ENCODE data around the gene WSCD1.
A peak's percentile ranks its signal among the peaks of the same experiment; 100 is the strongest.

Gene WSCD1

DNA sequence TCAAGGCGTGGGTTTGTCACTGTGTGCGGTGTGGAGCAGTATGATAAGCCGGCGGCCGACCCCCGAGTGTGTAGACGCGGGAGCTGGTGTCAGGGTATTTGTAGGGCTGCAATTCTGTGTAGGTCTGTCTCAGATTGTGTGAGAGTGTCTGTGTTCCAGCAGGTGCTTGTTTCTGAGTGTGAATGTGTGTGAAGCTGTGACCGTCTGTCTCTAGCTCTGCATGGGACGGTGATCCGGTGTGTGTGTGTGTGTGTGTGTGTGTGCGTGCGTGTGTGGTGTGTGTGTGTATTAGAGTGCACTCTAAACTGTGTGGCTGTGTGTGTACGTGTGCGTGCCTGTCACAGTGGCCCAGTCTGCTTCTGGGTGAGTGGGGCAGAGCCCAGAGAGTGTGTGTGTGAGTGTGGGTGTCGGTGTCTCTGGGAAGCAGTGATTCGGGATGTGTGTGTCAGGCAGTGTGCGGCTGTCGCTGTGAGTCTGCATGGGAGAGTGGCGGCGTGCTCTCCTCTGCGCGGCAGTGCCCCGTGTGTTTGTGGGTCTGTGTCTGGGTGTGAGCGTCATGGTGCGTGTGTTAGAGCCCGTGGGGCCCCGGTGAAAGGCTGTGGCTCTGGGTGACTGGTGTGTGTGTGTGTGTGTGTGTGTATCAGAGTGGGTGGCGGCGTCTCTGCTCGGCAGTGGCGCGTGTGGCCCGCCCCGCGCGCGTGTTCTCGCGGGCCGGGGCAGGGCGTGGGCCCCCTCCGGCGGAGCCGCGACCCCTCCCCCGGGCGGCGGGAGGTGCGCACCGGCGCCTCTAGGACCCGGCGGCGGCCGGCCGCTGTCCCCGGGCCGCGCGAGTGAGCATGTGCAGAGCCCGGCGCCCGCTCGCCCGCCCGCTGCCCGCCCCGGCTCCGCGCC is at the start of gene WSCD1:
Gene WSCD1 (plus strand): TSS at position 841 of the 891 bp plus-strand sequence. CDS start 10,280 bp downstream, outside the sequence.
- Mint-ChIP-seq H3K27me3 (peaks cover 46% of the 10 kb centered on the region), H3K9me3 (ENCODE audit: low read depth) (no peaks in the 10 kb centered on the region), H3K4me1 (ENCODE audit: low read depth) (peaks cover 16% of the 10 kb centered on the region), H3K36me3 (no peaks in the 10 kb centered on the region), H3K27ac (no peak within 1 kb of the TSS), H3K4me3 (peak within 1 kb of the TSS; percentile 89)

DNA sequence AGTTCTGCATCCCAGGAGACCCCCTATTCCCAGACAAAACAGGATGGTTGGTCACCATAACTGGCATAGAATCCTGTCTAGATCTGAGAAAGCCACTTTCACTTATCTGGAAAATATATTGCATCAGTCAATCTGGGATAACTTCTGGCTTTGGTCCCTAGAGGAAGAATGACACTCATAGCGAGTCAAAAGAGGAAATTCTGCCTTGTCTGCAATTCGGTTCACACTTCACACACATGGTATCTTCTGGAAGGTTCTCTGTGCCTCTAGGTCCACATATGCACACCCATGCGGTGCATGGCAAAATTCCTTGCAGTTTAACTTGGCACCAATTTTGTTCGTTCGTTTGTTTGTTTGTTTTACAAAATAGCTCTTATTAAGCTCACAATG is 49.2 kb upstream of the WSCD1 start:
- no peaks in the 10 kb centered on the region for H3K36me3 Mint-ChIP-seq
- no peak overlapping the region for H3K27ac Mint-ChIP-seq
- no peaks in the 10 kb centered on the region for H3K9me3 Mint-ChIP-seq (ENCODE audit: low read depth)
- peaks cover 5% of the 10 kb centered on the region for H3K4me1 Mint-ChIP-seq (ENCODE audit: low read depth)
- no peak overlapping the region for H3K4me3 Mint-ChIP-seq
- H3K27me3 Mint-ChIP-seq = peaks cover 10% of the 10 kb centered on the region

DNA sequence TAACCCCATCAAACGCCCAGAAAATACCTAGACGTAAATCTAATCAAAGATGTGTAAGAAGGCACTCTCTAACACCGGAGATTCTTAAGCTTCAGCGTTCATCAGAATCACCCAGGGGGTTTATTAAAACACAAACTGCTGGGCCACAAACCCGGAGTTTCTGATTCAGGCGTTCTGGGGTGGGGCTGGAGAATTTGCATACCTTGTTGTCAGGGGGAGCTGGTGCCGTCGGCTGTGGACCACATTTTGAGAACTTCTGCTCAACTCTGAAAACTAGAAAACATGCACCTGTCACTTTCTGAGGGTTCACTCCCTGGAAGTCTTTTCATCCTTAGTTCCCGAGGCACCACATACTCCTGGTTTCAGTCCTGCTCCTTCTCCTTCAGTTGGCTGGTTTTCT is 48.6 kb upstream of the WSCD1 start:
- peaks cover 5% of the 10 kb centered on the region for H3K4me1 Mint-ChIP-seq (ENCODE audit: low read depth)
- no peak overlapping the region for H3K27ac Mint-ChIP-seq
- no peaks in the 10 kb centered on the region for H3K9me3 Mint-ChIP-seq (ENCODE audit: low read depth)
- H3K27me3 Mint-ChIP-seq = peaks cover 10% of the 10 kb centered on the region
- H3K4me3 Mint-ChIP-seq = no peak overlapping the region
- H3K36me3 Mint-ChIP-seq = no peaks in the 10 kb centered on the region

DNA sequence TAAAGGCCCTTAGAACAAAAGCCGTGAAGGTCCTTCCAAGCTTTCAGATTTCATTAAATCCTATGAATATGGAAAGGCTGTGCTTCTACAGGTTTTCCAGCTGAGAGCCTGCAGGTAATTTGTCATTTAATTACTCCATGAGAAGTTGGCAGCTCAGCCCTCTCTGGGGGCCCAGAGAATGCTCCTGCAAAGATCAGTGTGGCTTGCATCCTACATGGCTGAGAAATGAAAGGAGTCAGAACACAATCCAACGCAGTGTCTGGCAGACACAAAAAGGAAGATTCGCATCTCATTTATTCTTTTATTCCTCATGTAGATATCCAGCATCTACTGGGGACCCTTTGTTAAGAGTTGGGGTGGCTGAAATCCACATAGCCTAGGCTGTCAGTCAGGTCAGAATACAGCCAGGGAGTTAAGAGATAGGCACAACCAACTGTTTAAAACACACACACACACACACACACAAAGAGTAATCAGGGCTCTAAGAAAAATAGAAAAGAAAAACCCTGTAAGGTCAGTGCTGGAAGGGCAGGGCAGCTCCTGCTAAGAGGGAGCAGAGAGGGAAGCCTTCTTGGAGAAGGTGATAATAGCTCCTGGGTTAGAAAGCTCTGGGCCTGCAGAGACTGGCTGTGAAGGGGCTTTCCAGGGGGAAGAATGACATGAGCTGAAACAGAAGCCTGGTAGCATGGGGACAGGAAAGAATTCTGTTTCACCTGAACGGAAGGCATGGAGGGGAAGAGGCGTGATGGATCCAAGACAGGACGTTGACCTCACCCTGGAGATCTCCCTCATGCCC is 46.9 kb upstream of the WSCD1 start:
- Mint-ChIP-seq H3K27ac (no peak overlapping the region), H3K9me3 (ENCODE audit: low read depth) (no peaks in the 10 kb centered on the region), H3K4me3 (no peak overlapping the region), H3K36me3 (no peaks in the 10 kb centered on the region), H3K4me1 (ENCODE audit: low read depth) (peaks cover 5% of the 10 kb centered on the region), H3K27me3 (peaks cover 7% of the 10 kb centered on the region)

DNA sequence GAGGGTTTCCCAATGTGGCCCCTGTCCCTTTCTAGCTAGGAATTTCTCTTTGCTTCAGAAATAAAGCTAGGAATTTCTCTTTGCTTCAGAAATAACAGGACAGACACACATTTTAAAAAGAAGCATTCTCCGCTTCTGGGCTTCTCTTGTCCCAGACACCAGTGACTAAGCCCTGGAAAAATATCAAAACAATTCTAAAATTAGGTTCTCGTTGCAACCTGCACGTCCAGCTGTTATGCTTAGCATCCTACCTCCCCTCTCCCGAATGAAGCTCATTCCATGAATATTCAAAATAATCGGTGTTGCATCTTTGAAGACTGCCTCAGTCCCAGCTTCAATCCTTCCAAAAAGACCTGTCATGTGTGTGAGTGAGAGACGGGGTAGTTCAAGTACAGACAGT is 45.6 kb upstream of the WSCD1 start:
- Mint-ChIP-seq H3K27me3 (peaks cover 4% of the 10 kb centered on the region), H3K9me3 (ENCODE audit: low read depth) (no peaks in the 10 kb centered on the region), H3K27ac (no peak overlapping the region), H3K4me1 (ENCODE audit: low read depth) (peaks cover 5% of the 10 kb centered on the region), H3K4me3 (no peak overlapping the region), H3K36me3 (no peaks in the 10 kb centered on the region)

DNA sequence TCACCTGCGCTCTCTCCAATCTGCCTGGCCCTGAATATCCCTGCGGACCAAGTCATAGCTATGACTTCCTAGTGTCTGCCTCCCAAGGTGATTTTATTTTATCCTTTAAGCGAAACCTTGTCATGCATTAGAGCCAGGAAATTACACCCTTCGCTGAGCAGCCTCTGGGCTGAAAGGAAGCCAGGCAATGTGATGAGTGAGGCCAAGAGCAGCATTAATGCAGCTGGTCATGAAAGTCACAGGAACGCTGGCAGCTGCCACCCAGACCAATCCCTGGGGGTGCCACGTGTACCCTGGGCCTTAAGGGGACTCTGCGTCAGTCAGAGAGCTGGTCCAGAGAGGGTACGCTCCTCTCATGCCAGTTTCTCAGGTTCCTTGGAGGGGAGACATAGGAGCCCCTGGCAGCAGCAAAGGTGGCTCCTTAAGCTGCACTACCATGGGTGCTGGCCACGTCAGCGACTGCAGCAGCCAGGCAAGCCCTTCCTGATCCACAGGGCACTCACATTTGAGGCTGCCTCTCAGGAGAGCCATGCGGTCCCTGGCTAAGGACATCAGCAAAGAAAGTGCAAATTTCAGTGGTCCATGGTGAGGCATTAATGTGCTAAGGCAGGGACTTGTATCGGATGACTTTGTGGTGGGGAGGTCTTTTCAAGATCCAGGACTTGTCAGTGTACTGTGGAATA is 42.7 kb upstream of the WSCD1 start:
- no peak overlapping the region for H3K27ac Mint-ChIP-seq
- no peak overlapping the region for H3K4me3 Mint-ChIP-seq
- peaks cover 5% of the 10 kb centered on the region for H3K27me3 Mint-ChIP-seq
- no peaks in the 10 kb centered on the region for H3K4me1 Mint-ChIP-seq (ENCODE audit: low read depth)
- H3K9me3 Mint-ChIP-seq (ENCODE audit: low read depth) = no peaks in the 10 kb centered on the region
- H3K36me3 Mint-ChIP-seq = no peaks in the 10 kb centered on the region

DNA sequence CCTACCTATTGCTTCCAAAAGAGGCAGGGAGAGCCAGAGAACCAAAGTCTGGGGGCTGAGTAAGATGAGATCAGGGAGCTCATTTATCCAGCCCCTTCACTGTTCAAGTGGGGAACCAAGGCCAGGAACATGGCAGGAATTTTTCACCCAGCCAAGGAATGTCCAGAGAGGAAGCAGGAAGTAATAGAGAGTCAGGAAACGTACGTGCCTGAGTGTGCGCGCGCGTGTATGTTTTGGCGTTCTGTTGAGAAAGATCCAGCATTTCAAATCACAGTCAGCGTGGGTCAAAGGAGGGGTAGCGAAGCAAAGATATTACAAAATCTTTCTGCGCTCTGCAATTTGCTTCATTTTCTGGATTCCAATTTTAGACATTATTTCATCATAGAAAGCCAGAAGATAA is 41.9 kb upstream of the WSCD1 start:
- H3K9me3 Mint-ChIP-seq (ENCODE audit: low read depth) = no peaks in the 10 kb centered on the region
- no peak overlapping the region for H3K27ac Mint-ChIP-seq
- no peaks in the 10 kb centered on the region for H3K36me3 Mint-ChIP-seq
- no peak overlapping the region for H3K4me3 Mint-ChIP-seq
- peaks cover 5% of the 10 kb centered on the region for H3K27me3 Mint-ChIP-seq
- no peaks in the 10 kb centered on the region for H3K4me1 Mint-ChIP-seq (ENCODE audit: low read depth)

DNA sequence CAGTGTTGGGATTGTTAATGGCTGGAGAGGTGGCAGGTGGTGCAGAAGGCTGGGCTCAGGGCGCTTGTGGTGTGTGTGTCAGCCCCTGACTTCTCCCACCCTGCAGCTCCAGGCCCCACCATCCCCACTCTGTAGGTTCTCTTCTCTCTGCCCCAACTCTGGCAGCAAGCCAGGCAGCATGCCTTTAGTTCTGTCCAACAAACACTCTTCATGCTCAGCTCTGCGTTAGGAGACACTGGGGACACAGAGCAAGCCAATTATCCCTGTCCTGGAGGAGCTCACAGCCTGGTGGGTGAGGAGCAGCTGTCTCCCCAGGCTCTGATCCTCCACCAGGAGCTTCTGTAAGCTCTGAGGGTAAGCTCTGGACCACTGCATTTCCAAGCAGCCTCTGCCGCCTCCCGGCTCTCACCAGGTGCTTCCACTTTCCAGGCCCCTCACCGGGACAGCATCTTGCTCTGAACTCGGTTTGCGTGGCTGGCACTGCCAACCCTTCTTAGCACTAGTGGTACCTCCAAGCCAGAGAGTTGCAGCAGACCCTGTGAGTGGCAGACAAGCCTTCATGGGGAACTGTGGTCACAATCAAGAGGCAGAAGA is 34.3 kb upstream of the WSCD1 start:
- peaks cover 5% of the 10 kb centered on the region for H3K27me3 Mint-ChIP-seq
- H3K4me1 Mint-ChIP-seq (ENCODE audit: low read depth) = no peaks in the 10 kb centered on the region
- no peaks in the 10 kb centered on the region for H3K36me3 Mint-ChIP-seq
- no peak overlapping the region for H3K4me3 Mint-ChIP-seq
- H3K9me3 Mint-ChIP-seq (ENCODE audit: low read depth) = no peaks in the 10 kb centered on the region
- no peak overlapping the region for H3K27ac Mint-ChIP-seq

DNA sequence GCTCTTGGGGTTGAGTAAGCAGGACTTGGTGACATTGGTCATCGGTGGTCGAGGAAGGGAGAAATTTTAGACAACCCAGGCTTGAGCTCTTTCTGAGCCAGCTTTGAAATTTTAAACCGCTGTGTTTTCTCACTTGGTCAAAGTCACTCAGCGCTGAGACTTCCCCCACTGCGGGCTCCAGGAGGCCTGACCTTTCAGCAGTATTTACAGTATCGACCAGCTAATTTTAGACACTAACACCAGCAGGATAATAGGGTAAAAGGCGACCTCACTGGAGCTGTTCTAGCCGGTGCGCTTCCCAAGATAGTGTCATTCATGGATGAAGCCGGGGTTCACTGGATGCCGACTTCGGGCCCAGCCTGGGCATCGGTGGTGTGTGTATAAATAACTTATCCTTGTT is 29.7 kb upstream of the WSCD1 start:
- H3K9me3 Mint-ChIP-seq (ENCODE audit: low read depth) = no peaks in the 10 kb centered on the region
- no peak overlapping the region for H3K4me3 Mint-ChIP-seq
- no peaks in the 10 kb centered on the region for H3K4me1 Mint-ChIP-seq (ENCODE audit: low read depth)
- H3K27ac Mint-ChIP-seq = no peak overlapping the region
- no peaks in the 10 kb centered on the region for H3K36me3 Mint-ChIP-seq
- H3K27me3 Mint-ChIP-seq = peaks cover 3% of the 10 kb centered on the region

DNA sequence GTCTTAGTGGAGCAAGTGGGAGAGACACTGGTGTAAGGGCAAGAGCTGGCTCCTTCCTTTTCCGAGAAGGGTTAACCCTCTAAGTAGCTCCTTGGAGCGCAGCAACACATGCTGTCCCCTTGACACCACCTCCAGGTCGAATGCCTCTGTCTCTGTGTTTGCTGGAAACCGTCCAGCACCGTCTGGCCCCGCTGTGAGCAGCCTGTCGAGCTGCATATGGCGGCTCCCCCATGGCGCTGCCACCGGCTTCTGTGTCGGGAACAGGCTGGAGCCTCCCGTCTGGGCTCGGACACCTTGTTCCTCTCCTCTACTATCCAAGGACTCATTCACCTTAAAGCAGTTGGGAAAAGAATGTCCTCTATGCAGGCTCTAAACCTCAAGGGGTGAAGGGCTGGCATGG is 28.9 kb upstream of the WSCD1 start:
- Mint-ChIP-seq H3K36me3 (no peaks in the 10 kb centered on the region), H3K27ac (no peak overlapping the region), H3K27me3 (peaks cover 3% of the 10 kb centered on the region)

DNA sequence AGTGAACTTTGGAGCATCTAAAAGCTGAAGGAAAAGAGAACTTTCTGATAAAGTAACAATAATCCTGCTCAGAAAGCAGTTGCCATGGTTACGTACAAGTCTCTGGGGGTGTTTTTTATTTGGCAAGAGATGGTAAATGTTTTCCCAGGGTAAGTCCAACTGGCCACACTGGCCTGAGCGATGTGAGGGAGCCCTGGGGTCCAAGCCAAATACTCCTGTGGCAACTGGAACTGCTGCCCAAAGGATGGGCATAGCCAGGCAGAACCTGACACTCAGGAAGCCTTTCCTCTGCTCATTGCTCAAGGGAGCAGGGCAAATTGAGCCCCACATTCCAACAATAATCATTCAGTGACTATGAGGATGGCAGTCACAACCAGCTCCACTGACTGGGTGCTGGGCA is 26.8 kb upstream of the WSCD1 start:
- Mint-ChIP-seq H3K36me3 (no peaks in the 10 kb centered on the region), H3K27me3 (peaks cover 3% of the 10 kb centered on the region), H3K27ac (no peak overlapping the region), H3K4me1 (ENCODE audit: low read depth) (no peaks in the 10 kb centered on the region), H3K9me3 (ENCODE audit: low read depth) (no peaks in the 10 kb centered on the region), H3K4me3 (no peak overlapping the region)

More for the DNA sequence above, 28.9 kb upstream of the WSCD1 start:
- no peak overlapping the region for H3K4me3 Mint-ChIP-seq
- H3K9me3 Mint-ChIP-seq (ENCODE audit: low read depth) = no peaks in the 10 kb centered on the region
- no peaks in the 10 kb centered on the region for H3K4me1 Mint-ChIP-seq (ENCODE audit: low read depth)

DNA sequence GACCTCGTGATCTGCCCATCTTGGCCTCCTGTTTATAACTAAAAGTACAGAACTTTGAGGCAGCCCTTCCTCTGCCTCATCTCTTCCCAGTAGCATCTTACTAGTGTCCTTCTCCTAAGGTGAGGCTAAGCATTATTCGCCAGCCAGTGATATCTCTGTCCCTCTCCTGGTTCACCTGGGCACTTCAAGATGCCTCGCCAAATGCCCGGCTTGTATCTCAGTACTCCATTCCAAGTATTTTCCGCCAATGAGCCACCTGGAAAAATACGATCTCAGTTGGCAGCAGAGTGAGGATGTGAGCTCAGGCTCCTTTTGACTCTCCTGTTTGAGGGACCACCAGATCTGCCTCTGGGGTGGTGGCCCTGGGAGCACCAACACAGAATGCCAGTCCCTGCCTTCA is 25.9 kb upstream of the WSCD1 start:
- H3K27me3 Mint-ChIP-seq = peaks cover 3% of the 10 kb centered on the region
- H3K4me3 Mint-ChIP-seq = no peak overlapping the region
- H3K4me1 Mint-ChIP-seq (ENCODE audit: low read depth) = no peaks in the 10 kb centered on the region
- no peak overlapping the region for H3K27ac Mint-ChIP-seq
- H3K36me3 Mint-ChIP-seq = no peaks in the 10 kb centered on the region
- no peaks in the 10 kb centered on the region for H3K9me3 Mint-ChIP-seq (ENCODE audit: low read depth)

DNA sequence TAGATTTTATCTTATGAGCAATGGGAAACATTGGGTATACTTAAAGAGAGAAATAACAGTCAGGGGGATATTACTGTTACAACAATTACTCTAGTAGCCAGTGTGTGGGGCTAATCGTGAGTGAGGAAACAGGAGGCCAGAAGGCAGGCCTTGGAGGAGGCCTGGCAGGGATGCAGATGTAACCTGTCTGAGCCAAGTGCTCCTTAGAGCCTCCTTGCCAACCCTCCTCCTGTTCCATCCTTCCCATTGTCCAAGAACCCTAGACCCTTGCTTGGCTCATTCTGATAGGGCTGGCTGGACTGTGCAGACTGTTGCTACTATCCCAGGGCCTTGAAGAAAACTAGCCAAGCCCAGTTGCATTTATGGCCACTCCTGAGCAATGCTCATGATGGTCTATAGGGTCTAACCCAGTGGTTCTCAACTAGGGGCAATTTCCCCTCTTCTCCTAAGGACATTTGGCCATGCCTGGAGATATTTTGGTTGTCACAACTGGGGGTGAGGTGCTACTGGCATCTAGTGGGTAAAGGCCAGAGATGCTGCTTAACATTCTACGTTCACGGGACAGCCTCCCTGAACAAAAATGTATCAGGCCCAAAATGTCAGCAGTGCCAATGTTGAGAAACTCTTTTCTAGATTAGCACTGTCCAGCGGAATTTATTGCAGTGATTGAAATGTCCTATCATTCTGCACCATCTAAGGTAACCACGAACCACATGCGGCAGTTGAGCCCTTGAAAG is 24.4 kb upstream of the WSCD1 start:
- no peak overlapping the region for H3K27ac Mint-ChIP-seq
- no peaks in the 10 kb centered on the region for H3K9me3 Mint-ChIP-seq (ENCODE audit: low read depth)
- H3K27me3 Mint-ChIP-seq = peaks cover 3% of the 10 kb centered on the region
- no peaks in the 10 kb centered on the region for H3K36me3 Mint-ChIP-seq
- H3K4me3 Mint-ChIP-seq = no peak overlapping the region
- no peaks in the 10 kb centered on the region for H3K4me1 Mint-ChIP-seq (ENCODE audit: low read depth)

DNA sequence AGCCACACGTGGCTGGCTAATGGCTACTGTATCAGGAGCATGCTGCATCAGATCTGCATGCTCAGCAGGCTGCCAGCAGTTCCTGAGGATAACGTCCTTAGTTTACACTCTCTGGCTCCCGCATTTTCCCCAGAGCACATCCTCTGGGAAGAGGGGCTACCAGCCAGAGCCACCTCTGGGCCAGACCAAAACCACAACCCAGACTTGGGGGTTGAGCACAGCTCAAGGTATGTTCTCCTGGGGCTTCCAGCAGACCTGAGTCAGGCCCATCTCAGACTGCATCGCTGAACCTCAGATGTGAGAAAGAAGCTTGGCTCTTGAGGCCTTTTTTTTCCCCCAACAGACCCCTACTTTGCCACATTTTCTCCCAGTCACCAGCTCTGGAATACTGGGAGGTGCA is 23.7 kb upstream of the WSCD1 start:
- Mint-ChIP-seq H3K36me3 (no peaks in the 10 kb centered on the region), H3K27ac (no peak overlapping the region), H3K9me3 (ENCODE audit: low read depth) (no peaks in the 10 kb centered on the region), H3K27me3 (peaks cover 3% of the 10 kb centered on the region), H3K4me1 (ENCODE audit: low read depth) (no peaks in the 10 kb centered on the region), H3K4me3 (no peak overlapping the region)
